Measurements from ENCODE around the gene TOP2B. TPM values are rescaled to one million over a fixed set of nuclear protein-coding genes. Genes with fewer than 3 reads are reported as not detected.

The TOP2B gene
- total RNA-seq, 1 donor from 2014 or later = 170 TPM

DNA sequence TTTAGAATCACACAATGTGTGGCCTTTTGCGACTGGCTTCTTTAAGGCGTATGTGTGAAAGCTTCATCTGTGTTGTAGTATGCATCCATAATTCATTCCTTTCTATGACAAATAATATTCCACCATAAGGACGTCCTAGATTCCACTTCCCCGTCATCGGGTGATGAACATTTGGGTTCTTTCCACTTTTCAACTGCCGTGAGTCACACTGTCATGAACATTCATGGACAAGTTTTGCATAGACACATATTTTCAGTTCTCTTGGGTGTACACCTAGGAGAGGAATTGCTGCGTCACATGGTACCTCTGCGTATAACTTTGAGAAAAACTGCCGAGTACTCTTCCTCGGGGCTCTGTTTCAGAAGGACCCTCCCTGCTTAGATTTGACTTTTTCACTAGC, 97.3 kb downstream of the TOP2B start:
- no peaks in the 10 kb centered on the region for H3K9me3 Mint-ChIP-seq
- no peaks in the 10 kb centered on the region for H3K36me3 Mint-ChIP-seq (ENCODE audit: low read depth)
- no peak for DNase-seq (ENCODE audit: low read depth, low spot score)
- H3K4me3 Mint-ChIP-seq = no peak overlapping the region
- no peaks in the 10 kb centered on the region for H3K27me3 Mint-ChIP-seq (ENCODE audit: low read depth)
- TF ChIP-seq CTCF (conservative IDR thresholded peaks at IDR 0.05) = no peak
- H3K4me1 Mint-ChIP-seq = peaks cover 11% of the 10 kb centered on the region
- no peak overlapping the region for H3K27ac Mint-ChIP-seq (ENCODE audit: unreplicated experiment)

DNA sequence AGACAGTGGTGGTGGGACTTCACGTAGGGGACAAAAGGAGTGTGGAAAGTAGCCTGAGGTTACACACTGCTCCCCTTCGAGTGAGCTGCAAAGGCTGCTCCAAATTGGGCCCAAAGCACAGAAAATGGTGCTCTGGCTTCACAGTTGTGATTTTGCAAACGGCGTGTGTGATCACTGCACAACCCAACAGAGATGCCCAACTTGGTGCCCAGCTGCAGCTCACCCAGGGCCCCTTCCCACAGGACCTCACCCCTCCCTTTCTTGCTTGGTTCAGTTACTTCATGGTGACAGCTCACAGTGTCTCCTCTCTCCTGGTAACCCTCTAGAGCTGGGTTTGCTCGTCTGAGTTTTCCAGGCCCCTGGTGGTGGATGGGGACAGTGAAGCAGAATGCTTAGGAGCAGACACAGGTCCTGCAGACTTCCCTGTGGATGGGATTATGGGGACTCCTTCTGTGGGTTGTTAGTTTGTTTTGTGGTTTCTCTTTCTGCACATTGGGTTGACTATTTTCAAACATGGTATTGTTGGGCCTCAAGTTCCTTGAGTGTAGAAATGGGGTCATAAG, 98.3 kb downstream of the TOP2B start:
- peaks cover 11% of the 10 kb centered on the region for H3K4me1 Mint-ChIP-seq
- no peaks in the 10 kb centered on the region for H3K9me3 Mint-ChIP-seq
- H3K27me3 Mint-ChIP-seq (ENCODE audit: low read depth) = no peaks in the 10 kb centered on the region
- no peak for DNase-seq (ENCODE audit: low read depth, low spot score)
- H3K27ac Mint-ChIP-seq (ENCODE audit: unreplicated experiment) = no peak overlapping the region
- H3K36me3 Mint-ChIP-seq (ENCODE audit: low read depth) = no peaks in the 10 kb centered on the region
- TF ChIP-seq CTCF (conservative IDR thresholded peaks at IDR 0.05) = no peak
- no peak overlapping the region for H3K4me3 Mint-ChIP-seq

DNA sequence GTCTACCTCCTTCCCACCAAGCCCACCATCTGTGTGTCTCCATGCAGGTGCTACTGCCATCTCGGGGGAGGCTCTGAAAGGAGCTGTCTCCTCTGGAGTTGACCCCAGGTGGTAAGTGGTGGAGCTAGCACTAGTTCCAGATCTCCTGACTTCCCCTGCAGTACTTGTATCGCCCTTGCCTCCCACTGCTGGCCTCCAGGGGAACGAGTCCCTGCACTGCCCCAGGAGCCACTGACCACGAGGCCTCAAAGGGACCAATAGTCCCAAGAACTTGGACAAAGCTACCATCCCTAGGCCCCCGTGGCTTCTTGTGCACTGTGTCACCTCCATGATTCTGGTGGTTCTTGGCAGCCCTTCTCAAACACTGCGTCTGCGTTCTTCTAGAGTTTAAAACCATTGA, 98.9 kb downstream of the TOP2B start:
- H3K36me3 Mint-ChIP-seq (ENCODE audit: low read depth) = no peaks in the 10 kb centered on the region

GRCh38 chr3:25564075-25564474, 100.6 kb downstream of the TOP2B start:
- Mint-ChIP-seq H3K27me3 (ENCODE audit: low read depth) (no peaks in the 10 kb centered on the region), H3K27ac (ENCODE audit: unreplicated experiment) (no peak overlapping the region), H3K4me1 (peaks cover under 1% of the 10 kb centered on the region), H3K36me3 (ENCODE audit: low read depth) (no peaks in the 10 kb centered on the region), H3K4me3 (no peak overlapping the region), H3K9me3 (no peaks in the 10 kb centered on the region)
- TF ChIP-seq CTCF (conservative IDR thresholded peaks at IDR 0.05) = no peak
- DNase-seq (ENCODE audit: low read depth, low spot score) = no peak

More for the DNA sequence above, 98.9 kb downstream of the TOP2B start:
- H3K27me3 Mint-ChIP-seq (ENCODE audit: low read depth) = no peaks in the 10 kb centered on the region
- peaks cover 11% of the 10 kb centered on the region for H3K4me1 Mint-ChIP-seq
- no peak overlapping the region for H3K4me3 Mint-ChIP-seq
- DNase-seq (ENCODE audit: low read depth, low spot score) = no peak
- no peak overlapping the region for H3K27ac Mint-ChIP-seq (ENCODE audit: unreplicated experiment)
- TF ChIP-seq CTCF (conservative IDR thresholded peaks at IDR 0.05) = no peak
- no peaks in the 10 kb centered on the region for H3K9me3 Mint-ChIP-seq

- no peaks in the 10 kb centered on the region for H3K4me1 Mint-ChIP-seq
- no peak overlapping the region for H3K4me3 Mint-ChIP-seq
- no peaks in the 10 kb centered on the region for H3K9me3 Mint-ChIP-seq
- H3K36me3 Mint-ChIP-seq (ENCODE audit: low read depth) = no peaks in the 10 kb centered on the region
- H3K27ac Mint-ChIP-seq (ENCODE audit: unreplicated experiment) = no peak overlapping the region
- TF ChIP-seq CTCF (conservative IDR thresholded peaks at IDR 0.05) = no peak
- DNase-seq (ENCODE audit: low read depth, low spot score) = no peak
- no peaks in the 10 kb centered on the region for H3K27me3 Mint-ChIP-seq (ENCODE audit: low read depth)
These were observed 101.1 kb downstream of the TOP2B start for GRCh38 chr3:25563601-25564000.

Measured in neural crest cell (in vitro differentiated cells).